Measurements from ENCODE around the gene CNTNAP2. TPM values are rescaled to one million over a fixed set of nuclear protein-coding genes. Genes with fewer than 3 reads are reported as not detected.

The CNTNAP2 gene
- polyA plus RNA-seq, 4 donors, result 0.54 to 10.1 (median 2.6) TPM

DNA sequence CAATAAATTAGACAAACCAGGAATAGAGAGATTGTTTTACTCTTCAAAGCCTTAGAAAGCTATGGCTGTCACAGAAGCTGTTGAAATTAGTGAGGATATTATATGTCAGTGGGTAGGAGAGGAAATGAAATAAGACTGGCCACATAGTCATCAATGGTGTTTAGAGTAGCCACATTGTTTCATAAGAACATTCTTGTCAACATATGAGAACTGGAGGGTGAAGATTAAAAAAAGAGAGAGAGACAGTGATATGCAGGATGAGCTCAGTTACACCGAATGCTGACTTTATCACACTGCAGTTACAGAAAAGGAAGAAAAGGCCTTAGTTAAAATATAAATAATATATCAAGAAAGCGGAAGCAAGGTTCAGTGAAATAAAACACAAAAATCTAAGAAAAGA lies 412.0 kb downstream of the CNTNAP2 start:
- H3K27ac ChIP-seq (ENCODE audit: low read depth in 1 of 3, low read length in 2 of 3), result no peak overlapping the region
- H3K36me3 ChIP-seq (ENCODE audit: control insufficient read depth in 3 of 3, insufficient read depth in 2 of 3, low read depth in 1 of 3, low read length in 3 of 3), result no peaks in the 10 kb centered on the region
- H3K9me3 ChIP-seq (ENCODE audit: control insufficient read depth in 2 of 2, insufficient read depth in 1 of 2, low read depth in 1 of 2, low read length in 1 of 2), result peaks cover 0 to 2% of the 10 kb centered on the region in 2 donors
- H3K4me1 ChIP-seq (ENCODE audit: control insufficient read depth in 3 of 3, insufficient read depth in 2 of 3, low read depth in 1 of 3, low read length in 2 of 3), result no peaks in the 10 kb centered on the region
- 76 to 82% (median 80%) methylated on average over 2 of the region's 2 CpGs for WGBS, 3 donors
- DNase-seq, result no peak
- no peaks in the 10 kb centered on the region for H3K27me3 ChIP-seq (ENCODE audit: control insufficient read depth in 3 of 3, insufficient read depth in 3 of 3, low read length in 3 of 3)
- H3K4me3 ChIP-seq (ENCODE audit: low read depth in 1 of 3, low read length in 3 of 3), result no peak overlapping the region
- no peak for FAIRE-seq

DNA sequence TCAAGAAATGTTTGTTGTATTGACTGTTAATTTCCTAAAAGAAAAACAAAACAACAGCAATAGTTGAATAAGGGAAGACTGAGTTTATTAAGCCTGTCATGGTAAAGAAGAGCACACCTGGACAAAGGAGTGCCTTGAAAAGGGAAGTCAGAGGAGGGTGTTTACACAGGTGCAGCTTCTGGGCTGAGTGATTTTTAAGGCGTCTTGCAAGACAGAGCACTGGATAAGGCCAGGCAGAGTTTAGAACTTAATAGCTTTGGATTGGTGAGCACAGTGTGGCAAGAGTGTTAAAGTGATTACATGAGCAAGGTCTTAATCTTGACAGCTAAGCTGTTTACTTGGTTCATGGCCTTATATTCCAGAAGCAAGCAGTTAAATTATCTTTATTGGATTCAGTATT lies 423.2 kb downstream of the CNTNAP2 start:
- H3K27me3 ChIP-seq (ENCODE audit: control insufficient read depth in 3 of 3, insufficient read depth in 3 of 3, low read length in 3 of 3), result no peaks in the 10 kb centered on the region
- no peak overlapping the region for H3K27ac ChIP-seq (ENCODE audit: low read depth in 1 of 3, low read length in 2 of 3)
- FAIRE-seq, result no peak
- no peaks in the 10 kb centered on the region for H3K4me1 ChIP-seq (ENCODE audit: control insufficient read depth in 3 of 3, insufficient read depth in 2 of 3, low read depth in 1 of 3, low read length in 2 of 3)
- no peak for DNase-seq
- no peak overlapping the region for H3K4me3 ChIP-seq (ENCODE audit: low read depth in 1 of 3, low read length in 3 of 3)
- no peaks in the 10 kb centered on the region for H3K9me3 ChIP-seq (ENCODE audit: control insufficient read depth in 2 of 2, insufficient read depth in 1 of 2, low read depth in 1 of 2, low read length in 1 of 2)
- 25 to 43% (median 38%) methylated on average over 1 of the region's 1 CpG for WGBS, 3 donors
- H3K36me3 ChIP-seq (ENCODE audit: control insufficient read depth in 3 of 3, insufficient read depth in 2 of 3, low read depth in 1 of 3, low read length in 3 of 3), result no peaks in the 10 kb centered on the region

DNA sequence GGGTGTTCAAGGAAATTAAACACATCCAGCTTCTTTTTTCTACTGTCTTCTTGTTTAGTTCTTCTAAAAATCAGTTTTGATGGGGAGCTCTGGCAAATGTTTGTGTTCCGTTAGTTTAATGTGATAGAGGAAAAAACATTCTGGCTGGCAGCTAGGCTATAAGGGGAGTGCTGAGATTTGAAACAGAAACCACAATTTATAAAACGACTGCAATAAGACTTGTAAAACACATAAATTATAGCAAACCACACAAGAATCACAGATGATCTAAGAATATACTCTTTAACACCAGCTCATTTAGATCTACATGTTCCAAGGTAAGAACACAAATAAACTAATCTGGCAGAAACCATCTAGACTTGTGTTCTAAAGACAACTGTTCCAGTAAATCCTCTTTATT lies 425.5 kb downstream of the CNTNAP2 start:
- H3K27ac ChIP-seq (ENCODE audit: low read depth in 1 of 3, low read length in 2 of 3), result no peak overlapping the region
- H3K36me3 ChIP-seq (ENCODE audit: control insufficient read depth in 3 of 3, insufficient read depth in 2 of 3, low read depth in 1 of 3, low read length in 3 of 3), result no peaks in the 10 kb centered on the region
- H3K4me3 ChIP-seq (ENCODE audit: low read depth in 1 of 3, low read length in 3 of 3), result no peak overlapping the region
- 42 to 68% (median 59%) methylated on average over 2 of the region's 2 CpGs for WGBS, 3 donors
- FAIRE-seq (no peak), DNase-seq (no peak)
- no peaks in the 10 kb centered on the region for H3K9me3 ChIP-seq (ENCODE audit: control insufficient read depth in 2 of 2, insufficient read depth in 1 of 2, low read depth in 1 of 2, low read length in 1 of 2)
- no peaks in the 10 kb centered on the region for H3K27me3 ChIP-seq (ENCODE audit: control insufficient read depth in 3 of 3, insufficient read depth in 3 of 3, low read length in 3 of 3)
- no peaks in the 10 kb centered on the region for H3K4me1 ChIP-seq (ENCODE audit: control insufficient read depth in 3 of 3, insufficient read depth in 2 of 3, low read depth in 1 of 3, low read length in 2 of 3)

DNA sequence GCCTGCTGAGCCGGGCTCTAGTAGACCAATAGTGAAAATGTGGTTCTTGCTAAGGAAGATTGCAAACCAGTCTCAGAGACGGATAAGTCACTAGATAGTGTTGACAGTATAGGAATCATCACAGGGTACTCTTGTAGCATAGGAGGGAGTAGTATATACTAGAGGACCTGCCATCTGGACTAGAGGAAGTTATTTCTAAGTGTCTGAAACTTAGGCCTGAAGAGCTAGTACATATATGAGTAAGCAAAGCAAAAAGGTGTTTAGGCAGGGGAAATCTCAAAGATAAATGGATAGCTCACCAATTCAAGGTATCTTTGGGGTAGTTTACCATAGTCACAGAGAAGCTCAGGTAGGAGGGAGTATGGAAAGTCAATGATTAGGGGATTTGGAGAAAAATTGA lies 428.1 kb downstream of the CNTNAP2 start:
- no peak for FAIRE-seq
- Histone ChIP-seq H3K9me3 (ENCODE audit: control insufficient read depth in 2 of 2, insufficient read depth in 1 of 2, low read depth in 1 of 2, low read length in 1 of 2) (no peaks in the 10 kb centered on the region), H3K36me3 (ENCODE audit: control insufficient read depth in 3 of 3, insufficient read depth in 2 of 3, low read depth in 1 of 3, low read length in 3 of 3) (no peaks in the 10 kb centered on the region), H3K4me3 (ENCODE audit: low read depth in 1 of 3, low read length in 3 of 3) (no peak overlapping the region), H3K27ac (ENCODE audit: low read depth in 1 of 3, low read length in 2 of 3) (no peak overlapping the region), H3K27me3 (ENCODE audit: control insufficient read depth in 3 of 3, insufficient read depth in 3 of 3, low read length in 3 of 3) (no peaks in the 10 kb centered on the region), H3K4me1 (ENCODE audit: control insufficient read depth in 3 of 3, insufficient read depth in 2 of 3, low read depth in 1 of 3, low read length in 2 of 3) (no peaks in the 10 kb centered on the region)
- no peak for DNase-seq
- 40 to 67% (median 62%) methylated on average over 2 of the region's 2 CpGs for WGBS, 3 donors

DNA sequence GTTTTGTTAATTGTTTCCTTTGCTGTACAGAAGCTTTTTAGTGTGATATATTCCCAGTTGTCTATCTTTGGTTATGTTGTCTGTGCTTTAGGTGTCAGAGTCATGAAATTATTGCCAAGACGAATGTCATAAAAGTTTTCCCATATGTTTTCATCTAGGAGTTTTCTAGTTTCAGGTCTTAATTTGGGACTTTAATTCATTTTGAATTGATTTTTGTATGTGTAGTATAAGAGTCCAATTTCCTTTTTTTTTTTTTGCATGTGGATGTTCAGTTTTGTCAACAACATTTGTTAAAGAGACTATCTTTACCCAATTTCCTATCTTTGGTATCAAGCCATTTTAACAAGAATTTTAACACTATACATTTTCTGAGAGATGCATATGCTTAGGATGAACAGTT lies 432.2 kb downstream of the CNTNAP2 start:
- DNase-seq (no peak), FAIRE-seq (no peak)
- Histone ChIP-seq H3K36me3 (ENCODE audit: control insufficient read depth in 3 of 3, insufficient read depth in 2 of 3, low read depth in 1 of 3, low read length in 3 of 3) (no peaks in the 10 kb centered on the region), H3K27me3 (ENCODE audit: control insufficient read depth in 3 of 3, insufficient read depth in 3 of 3, low read length in 3 of 3) (no peaks in the 10 kb centered on the region), H3K4me3 (ENCODE audit: low read depth in 1 of 3, low read length in 3 of 3) (no peak overlapping the region), H3K4me1 (ENCODE audit: control insufficient read depth in 3 of 3, insufficient read depth in 2 of 3, low read depth in 1 of 3, low read length in 2 of 3) (no peaks in the 10 kb centered on the region), H3K27ac (ENCODE audit: low read depth in 1 of 3, low read length in 2 of 3) (no peak overlapping the region), H3K9me3 (ENCODE audit: control insufficient read depth in 2 of 2, insufficient read depth in 1 of 2, low read depth in 1 of 2, low read length in 1 of 2) (no peaks in the 10 kb centered on the region)
- 61 to 79% (median 78%) methylated on average over 1 of the region's 1 CpG for WGBS, 3 donors

DNA sequence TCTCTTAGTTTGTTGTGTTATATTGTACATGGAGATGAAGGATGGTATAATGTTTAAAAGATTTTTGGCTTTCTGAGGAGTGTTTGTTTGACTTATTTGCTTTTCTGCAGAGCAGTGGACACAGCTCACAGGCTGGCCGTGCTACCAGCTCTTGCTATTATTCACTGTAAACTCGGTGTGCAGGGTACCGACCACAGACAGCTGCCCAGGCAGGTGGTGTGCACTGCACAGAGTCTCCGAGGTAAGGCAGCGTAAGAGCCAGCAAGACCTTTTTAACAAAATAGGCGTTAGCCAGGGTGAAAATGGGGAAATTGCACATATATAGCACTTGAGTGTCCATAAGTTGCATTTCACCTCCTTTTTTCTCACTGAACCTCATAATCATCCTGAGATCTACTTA lies 438.0 kb downstream of the CNTNAP2 start:
- Histone ChIP-seq H3K36me3 (ENCODE audit: control insufficient read depth in 3 of 3, insufficient read depth in 2 of 3, low read depth in 1 of 3, low read length in 3 of 3) (no peaks in the 10 kb centered on the region), H3K9me3 (ENCODE audit: control insufficient read depth in 2 of 2, insufficient read depth in 1 of 2, low read depth in 1 of 2, low read length in 1 of 2) (peaks cover 0 to 2% of the 10 kb centered on the region in 2 donors)
- 62 to 72% (median 65%) methylated on average over 6 of the region's 6 CpGs for WGBS, 3 donors

DNA sequence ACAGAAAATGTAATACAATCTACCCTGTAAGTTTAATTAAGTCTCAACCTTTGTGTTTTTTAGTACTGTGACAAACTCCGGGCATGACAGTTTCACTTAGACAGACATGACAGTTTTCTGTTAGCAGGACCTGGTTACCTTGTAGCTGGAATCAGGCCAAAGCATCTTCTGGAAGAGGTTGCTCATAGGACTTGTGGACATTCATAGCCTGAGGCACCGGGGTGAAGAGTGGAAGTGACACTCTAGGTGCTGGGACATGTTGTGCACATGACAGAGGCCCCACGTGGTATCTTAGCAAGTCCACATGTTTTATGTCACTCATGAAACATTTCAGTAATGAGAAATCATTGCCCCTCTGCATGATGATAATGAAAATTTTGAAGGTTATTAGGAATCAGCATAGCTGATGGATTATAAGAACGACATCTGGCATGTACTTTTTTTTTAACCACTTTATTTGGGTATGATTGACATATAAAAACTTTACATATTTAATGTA lies 441.4 kb downstream of the CNTNAP2 start:
- 75 to 81% (median 80%) methylated on average over 4 of the region's 4 CpGs for WGBS, 3 donors
- H3K9me3 ChIP-seq (ENCODE audit: control insufficient read depth in 2 of 2, insufficient read depth in 1 of 2, low read depth in 1 of 2, low read length in 1 of 2), result peaks cover 0 to 2% of the 10 kb centered on the region in 2 donors
- H3K27me3 ChIP-seq (ENCODE audit: control insufficient read depth in 3 of 3, insufficient read depth in 3 of 3, low read length in 3 of 3), result no peaks in the 10 kb centered on the region
- DNase-seq (no peak), FAIRE-seq (no peak)
- no peak overlapping the region for H3K27ac ChIP-seq (ENCODE audit: low read depth in 1 of 3, low read length in 2 of 3)
- H3K36me3 ChIP-seq (ENCODE audit: control insufficient read depth in 3 of 3, insufficient read depth in 2 of 3, low read depth in 1 of 3, low read length in 3 of 3), result no peaks in the 10 kb centered on the region
- no peak overlapping the region for H3K4me3 ChIP-seq (ENCODE audit: low read depth in 1 of 3, low read length in 3 of 3)
- H3K4me1 ChIP-seq (ENCODE audit: control insufficient read depth in 3 of 3, insufficient read depth in 2 of 3, low read depth in 1 of 3, low read length in 2 of 3), result no peaks in the 10 kb centered on the region

More for the DNA sequence above, 438.0 kb downstream of the CNTNAP2 start:
- no peak overlapping the region for H3K4me3 ChIP-seq (ENCODE audit: low read depth in 1 of 3, low read length in 3 of 3)
- H3K4me1 ChIP-seq (ENCODE audit: control insufficient read depth in 3 of 3, insufficient read depth in 2 of 3, low read depth in 1 of 3, low read length in 2 of 3), result no peaks in the 10 kb centered on the region
- H3K27me3 ChIP-seq (ENCODE audit: control insufficient read depth in 3 of 3, insufficient read depth in 3 of 3, low read length in 3 of 3), result no peaks in the 10 kb centered on the region
- FAIRE-seq (no peak), DNase-seq (no peak)
- H3K27ac ChIP-seq (ENCODE audit: low read depth in 1 of 3, low read length in 2 of 3), result no peak overlapping the region

DNA sequence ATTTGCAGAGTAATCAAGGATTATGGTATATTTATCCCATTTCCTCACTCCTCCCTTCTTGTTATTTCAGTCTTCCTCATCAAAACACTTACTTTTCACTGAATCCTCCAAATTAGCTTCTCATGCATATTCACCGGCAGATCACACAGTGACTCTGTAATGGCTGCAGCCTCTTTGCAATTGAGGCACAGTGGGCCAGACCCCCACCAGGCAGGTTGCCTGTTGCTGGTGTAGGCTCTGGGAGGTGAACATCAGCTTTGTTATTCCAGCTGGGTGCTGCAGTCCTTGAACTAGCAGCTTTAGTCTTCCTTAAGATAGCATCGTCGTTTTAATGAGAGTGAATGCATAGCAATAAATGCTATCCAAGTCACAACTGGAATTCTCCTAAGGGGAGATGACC lies 449.3 kb downstream of the CNTNAP2 start:
- 83 to 90% (median 89%) methylated on average over 3 of the region's 3 CpGs for WGBS, 3 donors
- FAIRE-seq, result no peak
- Histone ChIP-seq H3K4me1 (ENCODE audit: control insufficient read depth in 3 of 3, insufficient read depth in 2 of 3, low read depth in 1 of 3, low read length in 2 of 3) (no peaks in the 10 kb centered on the region), H3K9me3 (ENCODE audit: control insufficient read depth in 2 of 2, insufficient read depth in 1 of 2, low read depth in 1 of 2, low read length in 1 of 2) (no peaks in the 10 kb centered on the region), H3K27ac (ENCODE audit: low read depth in 1 of 3, low read length in 2 of 3) (no peak overlapping the region), H3K36me3 (ENCODE audit: control insufficient read depth in 3 of 3, insufficient read depth in 2 of 3, low read depth in 1 of 3, low read length in 3 of 3) (no peaks in the 10 kb centered on the region), H3K27me3 (ENCODE audit: control insufficient read depth in 3 of 3, insufficient read depth in 3 of 3, low read length in 3 of 3) (no peaks in the 10 kb centered on the region), H3K4me3 (ENCODE audit: low read depth in 1 of 3, low read length in 3 of 3) (no peak overlapping the region)
- DNase-seq, result no peak

DNA sequence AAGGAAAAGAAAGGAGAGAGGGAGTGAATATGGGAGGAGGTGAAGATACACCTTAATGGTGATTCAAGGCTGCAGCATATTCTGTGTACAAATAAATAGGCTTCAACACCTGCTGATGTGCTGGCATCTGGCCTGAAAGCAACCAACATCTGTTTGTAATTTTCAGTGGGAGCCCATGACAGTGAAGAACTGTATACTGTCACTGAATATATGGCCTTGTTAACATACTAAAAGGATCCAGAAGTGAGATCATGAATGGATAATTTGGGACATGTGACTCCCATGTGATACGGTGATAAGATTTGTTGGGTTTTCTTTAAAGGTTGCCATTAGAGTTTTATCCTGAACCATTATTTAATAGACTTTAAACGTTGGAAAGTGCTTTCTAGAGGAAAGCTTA lies 459.3 kb downstream of the CNTNAP2 start:
- 35 to 59% (median 48%) methylated on average over 2 of the region's 2 CpGs for WGBS, 3 donors
- Histone ChIP-seq H3K4me1 (ENCODE audit: control insufficient read depth in 3 of 3, insufficient read depth in 2 of 3, low read depth in 1 of 3, low read length in 2 of 3) (no peaks in the 10 kb centered on the region), H3K27me3 (ENCODE audit: control insufficient read depth in 3 of 3, insufficient read depth in 3 of 3, low read length in 3 of 3) (no peaks in the 10 kb centered on the region), H3K36me3 (ENCODE audit: control insufficient read depth in 3 of 3, insufficient read depth in 2 of 3, low read depth in 1 of 3, low read length in 3 of 3) (no peaks in the 10 kb centered on the region), H3K9me3 (ENCODE audit: control insufficient read depth in 2 of 2, insufficient read depth in 1 of 2, low read depth in 1 of 2, low read length in 1 of 2) (peaks cover 0 to 2% of the 10 kb centered on the region in 2 donors), H3K4me3 (ENCODE audit: low read depth in 1 of 3, low read length in 3 of 3) (no peak overlapping the region), H3K27ac (ENCODE audit: low read depth in 1 of 3, low read length in 2 of 3) (no peak overlapping the region)
- no peak for FAIRE-seq
- DNase-seq, result no peak

Measured in small intestine (tissue), 7 donors.